A549 (cell line): ENCODE data around the gene AMDHD2. TPM values are rescaled to one million over a fixed set of nuclear protein-coding genes. Genes with fewer than 3 reads are reported as not detected.
A peak's percentile ranks its signal among the peaks of the same experiment; 100 is the strongest.

Source experiments
- ATAC-seq, 2 experiments: fragments of 200-7000 bp in 1 of 2; fragments of >200 bp in 1 of 2; cut with Nextera tagmentation in 1 of 2; cut with Tn5 transposase in 1 of 2; 3 replicates each; pipeline versions ENCODE4 v1.8.0 to v1.9.1; 2018 to 2020; ENCODE audit warnings: mild to moderate bottlenecking in 1 of 2, moderate library complexity in 1 of 2
- CTCF ChIA-PET: fragments of 300-600 bp; sonication (Branson Sonifier 250); formaldehyde crosslinking; extraction: SDS; loops from one replicate; lab custom pipeline; 2021; ENCODE audit warnings: antibody characterized with exemption, inconsistent platforms; lab: Yijun Ruan, JAX
- POLR2A ChIA-PET: fragments of 350-600 bp; formaldehyde crosslinking; extraction: SDS; loops from one replicate; lab custom pipeline; 2021; ENCODE audit warnings: antibody characterized with exemption, inconsistent platforms; lab: Yijun Ruan, JAX
- DNase-seq, 2 experiments: peaks; one replicate each; pipeline versions ENCODE4 v3.0.0 to v3.0.0-alpha.2; 2011 to 2016; ENCODE audit warnings: low read depth in 1 of 2, low spot score in 1 of 2
- FAIRE-seq: peaks from 2 replicates; lab custom pipeline; 2011; peaks lifted over from hg19 to GRCh38; lab: Jason Lieb, UNC
- H3K27ac ChIP-seq, 2 experiments: fragments of >200 bp; sonication (Bioruptor Twin); formaldehyde crosslinking; 3 replicates each; pipeline ENCODE4 v1.5.1; 2016 to 2017
- H3K4me1 ChIP-seq: fragments of >200 bp; sonication (Bioruptor Twin); formaldehyde crosslinking; 3 replicates; pipeline ENCODE4 v1.6.1; 2016
- H3K4me2 ChIP-seq: fragments of >200 bp; sonication (Bioruptor Twin); formaldehyde crosslinking; 3 replicates; pipeline ENCODE4 v1.6.1; 2016
- H3K4me3 ChIP-seq: fragments of >200 bp; sonication (Bioruptor Twin); formaldehyde crosslinking; 3 replicates; pipeline ENCODE4 v1.5.1; 2016
- H3K9me3 ChIP-seq: fragments of >200 bp; sonication (Bioruptor Twin); formaldehyde crosslinking; 3 replicates; pipeline ENCODE4 v1.6.1; 2016
- CBX8 ChIP-seq: fragments of 200-600 bp; sonication (generic); IDR thresholded peaks from 2 replicates; pipeline ENCODE4 v1.6.1; 2016
- CHD2 ChIP-seq: fragments of 150-350 bp; IDR thresholded peaks from 2 replicates; pipeline ENCODE4 v1.6.1; 2014; ENCODE audit warnings: low read length; ENCODE audit not compliant: partially characterized antibody
- FOSB ChIP-seq: fragments of 250-450 bp; sonication (Bioruptor Pico); IDR thresholded peaks from 2 replicates; pipeline ENCODE4 v1.5.0; 2020; ENCODE audit warnings: mild to moderate bottlenecking, moderate library complexity
- JUN ChIP-seq, 2 experiments: fragments of >200 bp; sonication (Bioruptor Twin); formaldehyde crosslinking; IDR thresholded peaks; 2 replicates in 1 of 2; 3 replicates in 1 of 2; pipeline ENCODE4 v1.6.1; 2016 to 2017
- KDM1A ChIP-seq: fragments of 200-600 bp; sonication (generic); IDR thresholded peaks from 2 replicates; pipeline ENCODE4 v1.6.1; 2016; ENCODE audit warnings: low read depth, mild to moderate bottlenecking
- KDM5A ChIP-seq: fragments of 200-600 bp; sonication (generic); IDR thresholded peaks from 2 replicates; pipeline ENCODE4 v1.6.1; 2016; ENCODE audit warnings: antibody characterized with exemption, mild to moderate bottlenecking
- MAZ ChIP-seq: fragments of 150-350 bp; IDR thresholded peaks from 2 replicates; pipeline ENCODE4 v1.6.1; 2014; ENCODE audit warnings: antibody characterized with exemption, low read depth, low read length, borderline replicate concordance
- MYC ChIP-seq: IDR thresholded peaks from 2 replicates; pipeline ENCODE4 v1.6.1; 2012; ENCODE audit warnings: mild to moderate bottlenecking, inconsistent platforms, low read length, improper control_type of control experiment, borderline replicate concordance
- NPAS2 ChIP-seq: fragments of 250-450 bp; sonication (Bioruptor Pico); IDR thresholded peaks from 2 replicates; pipeline ENCODE4 v1.8.0; 2022; ENCODE audit warnings: mild to moderate bottlenecking, moderate library complexity, borderline replicate concordance
- PHF8 ChIP-seq: fragments of 200-600 bp; sonication (generic); IDR thresholded peaks from 2 replicates; pipeline ENCODE4 v1.6.1; 2016; ENCODE audit warnings: low read depth, mild to moderate bottlenecking, antibody characterized with exemption, moderate library complexity, borderline replicate concordance
- POLR2A ChIP-seq: IDR thresholded peaks from 2 replicates; pipeline ENCODE4 v1.6.1; 2012; ENCODE audit warnings: mild to moderate bottlenecking, low read length
- RCOR1 ChIP-seq: fragments of 150-350 bp; IDR thresholded peaks from 2 replicates; pipeline ENCODE4 v1.6.1; 2014; ENCODE audit warnings: antibody characterized with exemption, low read length, low read depth
- SMC3 ChIP-seq: fragments of >200 bp; sonication (Bioruptor Twin); formaldehyde crosslinking; IDR thresholded peaks from 3 replicates; pipeline ENCODE4 v1.6.1; 2018; ENCODE audit warnings: inconsistent platforms
- ZNF302 ChIP-seq: fragments of 250-450 bp; sonication (Bioruptor Pico); IDR thresholded peaks from 2 replicates; pipeline ENCODE4 v1.9.0; 2021; ENCODE audit warnings: inconsistent platforms, mild to moderate bottlenecking, moderate library complexity
- WGBS: methylation state at CpG from one replicate; pipeline ENCODE4 v1.1.6; 2017; ENCODE audit errors: missing lambda C conversion rate; 5-methylcytosine and 5-hydroxymethylcytosine counted together
- polyA plus RNA-seq, 4 experiments: library from polyadenylated mRNA; depleted of rRNA in 3 of 4; stranded (reverse); fragments of >200 nt; fragmentation: RNase III in 1 of 4; extraction: RNeasy Plus Mini Kit Qiagen cat#74134 plus additional on column Dnase treatment in 1 of 4; gene quantifications; 2 replicates in 3 of 4; 3 replicates in 1 of 4; pipeline ENCODE4 v1.2.3, GENCODE V29; 2011 to 2017
- TF ChIP-seq, protein P1 (sequence below): fragments of 200-600 bp; sonication (generic); IDR thresholded peaks from 2 replicates; pipeline ENCODE4 v1.6.1; 2016; ENCODE audit warnings: antibody characterized with exemption, mild to moderate bottlenecking, moderate library complexity
- TF ChIP-seq, protein P2 (sequence below): fragments of >200 bp; sonication (Bioruptor Twin); formaldehyde crosslinking; IDR thresholded peaks from 3 replicates; pipeline ENCODE4 v1.5.1; 2016

Gene AMDHD2
- polyA plus RNA-seq, 2 of the 4 experiments (the other 2 are of a cell fraction): 6.6 to 28.8 TPM

- H3K4me1 ChIP-seq: peaks cover 28% of the 10 kb centered on the region
- POLR2A ChIA-PET: interaction anchor here (0.6 kb wide), 1 partner anchor 262 kb away, joined by 3 read pairs; no protein-coding TSS in a partner anchor
- no peak overlapping the region for H3K4me3 ChIP-seq
- no peak overlapping the region for H3K4me2 ChIP-seq
- CTCF ChIA-PET: interaction anchor here (0.6 to 6.4 kb wide), 20 partner anchors 13 to 306 kb away, joined by 3 to 98 read pairs (median 5); partner anchors contain the start of genes ABCA3, ATP6V0C and TEDC2
- WGBS: 78% methylated on average over 22 of the region's 29 CpGs
- ATAC-seq (no peak), FAIRE-seq (no peak), DNase-seq (no peak)
- no peaks in the 10 kb centered on the region for H3K9me3 ChIP-seq
- TF ChIP-seq ZNF302 (CRISPR knock-in tag) (no peak), PHF8 (no peak), RCOR1 (no peak), KDM5A (no peak)
- no peak overlapping the region for H3K27ac ChIP-seq
Measured at GRCh38 chr16:2499890-2500429, 20.2 kb upstream of the AMDHD2 start.

DNA sequence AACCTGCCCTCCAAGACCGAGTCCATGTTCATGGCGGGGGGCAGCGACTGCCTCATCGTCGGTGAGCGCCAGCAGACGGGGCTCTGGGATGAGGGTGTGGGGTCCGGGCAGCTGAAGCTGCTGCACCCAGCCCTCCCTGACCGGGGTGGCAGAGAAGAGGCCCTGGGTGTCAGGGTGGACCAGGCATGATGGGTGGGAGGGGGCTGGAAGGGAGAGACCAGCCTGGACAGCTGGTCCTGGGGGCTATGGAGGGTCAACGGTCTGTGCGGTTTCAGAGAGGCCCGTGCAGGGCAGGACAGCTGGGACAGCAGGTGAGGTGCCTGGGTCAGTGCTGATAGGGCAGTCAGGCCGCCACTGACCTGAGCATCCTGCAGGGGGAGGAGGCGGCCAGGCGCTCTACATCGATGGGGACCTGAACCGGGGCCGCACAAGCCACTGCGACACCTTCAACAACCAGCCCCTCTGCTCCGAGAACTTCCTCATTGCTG, 19.7 kb upstream of the AMDHD2 start:
- peak; percentile 57 to 63 for ATAC-seq
- WGBS: 81% methylated on average over 19 of the region's 20 CpGs
- CTCF ChIA-PET: interaction anchor here (0.6 to 6.4 kb wide), 51 partner anchors 12 to 348 kb away, joined by 3 to 98 read pairs (median 4); partner anchors contain the start of genes ABCA3, AMDHD2, ATP6V0C and CCNF

More for the DNA sequence above, 19.7 kb upstream of the AMDHD2 start:
- FAIRE-seq (no peak), DNase-seq (no peak)
- TF ChIP-seq CBX8 (no peak), KDM1A (no peak), NPAS2 (CRISPR knock-in tag) (no peak), CHD2 (no peak), JUN (IDR thresholded peaks at IDR 0.05) (no peak), KDM5A (no peak), MYC (no peak), PHF8 (no peak), SMC3 (no peak), POLR2A (no peak), FOSB (CRISPR knock-in tag) (no peak), MAZ (no peak)
- TF ChIP-seq, protein P1, sequence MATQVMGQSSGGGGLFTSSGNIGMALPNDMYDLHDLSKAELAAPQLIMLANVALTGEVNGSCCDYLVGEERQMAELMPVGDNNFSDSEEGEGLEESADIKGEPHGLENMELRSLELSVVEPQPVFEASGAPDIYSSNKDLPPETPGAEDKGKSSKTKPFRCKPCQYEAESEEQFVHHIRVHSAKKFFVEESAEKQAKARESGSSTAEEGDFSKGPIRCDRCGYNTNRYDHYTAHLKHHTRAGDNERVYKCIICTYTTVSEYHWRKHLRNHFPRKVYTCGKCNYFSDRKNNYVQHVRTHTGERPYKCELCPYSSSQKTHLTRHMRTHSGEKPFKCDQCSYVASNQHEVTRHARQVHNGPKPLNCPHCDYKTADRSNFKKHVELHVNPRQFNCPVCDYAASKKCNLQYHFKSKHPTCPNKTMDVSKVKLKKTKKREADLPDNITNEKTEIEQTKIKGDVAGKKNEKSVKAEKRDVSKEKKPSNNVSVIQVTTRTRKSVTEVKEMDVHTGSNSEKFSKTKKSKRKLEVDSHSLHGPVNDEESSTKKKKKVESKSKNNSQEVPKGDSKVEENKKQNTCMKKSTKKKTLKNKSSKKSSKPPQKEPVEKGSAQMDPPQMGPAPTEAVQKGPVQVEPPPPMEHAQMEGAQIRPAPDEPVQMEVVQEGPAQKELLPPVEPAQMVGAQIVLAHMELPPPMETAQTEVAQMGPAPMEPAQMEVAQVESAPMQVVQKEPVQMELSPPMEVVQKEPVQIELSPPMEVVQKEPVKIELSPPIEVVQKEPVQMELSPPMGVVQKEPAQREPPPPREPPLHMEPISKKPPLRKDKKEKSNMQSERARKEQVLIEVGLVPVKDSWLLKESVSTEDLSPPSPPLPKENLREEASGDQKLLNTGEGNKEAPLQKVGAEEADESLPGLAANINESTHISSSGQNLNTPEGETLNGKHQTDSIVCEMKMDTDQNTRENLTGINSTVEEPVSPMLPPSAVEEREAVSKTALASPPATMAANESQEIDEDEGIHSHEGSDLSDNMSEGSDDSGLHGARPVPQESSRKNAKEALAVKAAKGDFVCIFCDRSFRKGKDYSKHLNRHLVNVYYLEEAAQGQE: no peak
- TF ChIP-seq, protein P2, sequence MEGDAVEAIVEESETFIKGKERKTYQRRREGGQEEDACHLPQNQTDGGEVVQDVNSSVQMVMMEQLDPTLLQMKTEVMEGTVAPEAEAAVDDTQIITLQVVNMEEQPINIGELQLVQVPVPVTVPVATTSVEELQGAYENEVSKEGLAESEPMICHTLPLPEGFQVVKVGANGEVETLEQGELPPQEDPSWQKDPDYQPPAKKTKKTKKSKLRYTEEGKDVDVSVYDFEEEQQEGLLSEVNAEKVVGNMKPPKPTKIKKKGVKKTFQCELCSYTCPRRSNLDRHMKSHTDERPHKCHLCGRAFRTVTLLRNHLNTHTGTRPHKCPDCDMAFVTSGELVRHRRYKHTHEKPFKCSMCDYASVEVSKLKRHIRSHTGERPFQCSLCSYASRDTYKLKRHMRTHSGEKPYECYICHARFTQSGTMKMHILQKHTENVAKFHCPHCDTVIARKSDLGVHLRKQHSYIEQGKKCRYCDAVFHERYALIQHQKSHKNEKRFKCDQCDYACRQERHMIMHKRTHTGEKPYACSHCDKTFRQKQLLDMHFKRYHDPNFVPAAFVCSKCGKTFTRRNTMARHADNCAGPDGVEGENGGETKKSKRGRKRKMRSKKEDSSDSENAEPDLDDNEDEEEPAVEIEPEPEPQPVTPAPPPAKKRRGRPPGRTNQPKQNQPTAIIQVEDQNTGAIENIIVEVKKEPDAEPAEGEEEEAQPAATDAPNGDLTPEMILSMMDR: no peak
- Histone ChIP-seq H3K4me2 (no peak overlapping the region), H3K27ac (no peak overlapping the region), H3K9me3 (no peaks in the 10 kb centered on the region), H3K4me1 (peaks cover 28% of the 10 kb centered on the region), H3K4me3 (no peak overlapping the region)
- POLR2A ChIA-PET: interaction anchor here (0.6 kb wide), 1 partner anchor 262 kb away, joined by 3 read pairs; no protein-coding TSS in a partner anchor
